GM19043 (cell line): ENCODE results near the gene FOXE3.

Experiments used
- ATAC-seq: cut with Tn5 transposase; IDR thresholded peaks from one replicate; pipeline ENCODE4 v1.9.1; 2021; ENCODE audit warnings: low read depth; ENCODE audit not compliant: unreplicated experiment

Gene FOXE3

GRCh38 chr1:47433477-47434050 lies 17.5 kb downstream of the FOXE3 start:
- no peak for ATAC-seq

DNA sequence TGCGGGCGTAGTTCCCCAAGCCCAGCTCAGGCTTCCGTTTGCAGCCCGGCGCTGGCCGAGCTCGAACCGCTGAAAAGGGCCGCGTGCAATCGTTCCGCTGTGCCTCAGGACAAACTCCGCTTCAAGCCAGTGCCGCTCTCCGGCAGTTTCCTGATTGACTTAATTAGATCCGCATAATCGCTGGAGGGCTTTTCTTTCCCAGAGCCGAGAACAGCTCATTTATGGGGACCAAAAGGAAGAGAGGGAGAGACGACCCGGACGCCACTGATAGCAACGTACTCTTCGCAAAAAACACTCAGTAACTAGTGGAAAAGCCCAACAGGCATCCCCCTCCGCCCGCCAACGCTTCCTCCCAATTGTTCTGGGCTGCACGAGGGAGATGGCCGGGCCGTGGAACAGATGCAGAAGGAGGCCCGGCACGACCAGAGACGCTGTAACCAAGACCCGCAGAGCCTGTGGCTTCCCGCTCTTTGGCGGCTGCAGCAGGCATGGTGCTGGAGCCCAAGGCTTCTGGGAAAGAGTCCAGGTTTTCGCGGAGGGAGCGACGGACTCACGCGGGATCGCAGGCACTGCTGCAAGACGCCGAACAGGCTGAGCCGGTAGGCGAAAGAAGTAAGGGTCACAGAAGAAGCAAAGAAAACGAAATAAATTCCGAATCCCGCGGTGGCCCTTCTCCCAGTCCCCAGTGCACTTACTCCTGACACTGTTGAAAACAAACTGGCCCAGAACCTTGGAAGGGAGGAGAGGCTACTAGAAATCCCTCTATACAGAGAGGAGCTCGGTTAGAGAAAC lies 18.2 kb downstream of the FOXE3 start:
- ATAC-seq: no peak

- no peak for ATAC-seq
Measured at GRCh38 chr1:47435506-47436303, 19.6 kb downstream of the FOXE3 start.

GRCh38 chr1:47436304-47436978 lies 20.4 kb downstream of the FOXE3 start:
- ATAC-seq: peak; percentile 41

GRCh38 chr1:47436979-47437446 lies 20.9 kb downstream of the FOXE3 start:
- ATAC-seq: peak; percentile 5

DNA sequence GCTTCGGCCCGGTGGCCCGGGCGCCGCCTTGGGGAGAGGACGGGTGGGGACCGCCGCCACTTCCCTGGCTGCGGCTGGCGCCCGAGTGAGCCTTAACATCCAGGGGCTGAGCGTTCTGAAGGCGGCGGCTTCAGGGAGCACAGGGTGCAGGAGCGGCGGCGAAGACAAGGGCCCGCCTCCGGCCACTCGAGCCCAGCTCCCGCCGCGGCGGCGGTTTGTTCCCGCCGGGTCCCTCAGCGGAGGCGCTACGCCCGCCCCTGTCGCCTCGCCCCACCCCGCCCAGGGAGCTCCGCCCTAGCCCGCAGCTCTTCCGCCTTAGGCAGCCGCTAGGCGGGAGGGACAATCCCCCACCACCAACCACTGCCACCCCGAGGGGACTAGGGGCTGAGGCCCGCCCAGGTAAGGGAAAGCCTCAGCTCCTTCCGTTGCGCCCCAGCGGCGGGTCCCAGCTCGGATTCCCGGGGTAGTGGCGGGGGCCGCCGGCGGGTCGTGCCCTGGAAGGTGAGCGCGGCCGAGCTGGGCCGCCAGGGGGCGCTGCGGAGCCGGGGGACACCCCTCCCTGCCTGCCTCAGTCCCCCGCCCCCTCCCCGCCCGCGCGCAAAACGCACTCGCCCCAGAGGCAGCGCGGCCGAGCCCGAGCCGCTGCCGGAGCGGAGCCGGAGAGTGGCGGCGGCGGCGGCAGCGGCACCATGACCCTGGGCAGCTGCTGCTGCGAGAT lies 21.5 kb downstream of the FOXE3 start, which contains the start of gene FOXD2:
FOXD2 (plus strand) TSS at position 598 of the 718 bp plus-strand sequence; CDS start at position 690, 92 bp downstream.
- ATAC-seq: peak; percentile 73

- no peak for ATAC-seq
Measured at GRCh38 chr1:47438165-47439016, 22.3 kb downstream of the FOXE3 start.

DNA sequence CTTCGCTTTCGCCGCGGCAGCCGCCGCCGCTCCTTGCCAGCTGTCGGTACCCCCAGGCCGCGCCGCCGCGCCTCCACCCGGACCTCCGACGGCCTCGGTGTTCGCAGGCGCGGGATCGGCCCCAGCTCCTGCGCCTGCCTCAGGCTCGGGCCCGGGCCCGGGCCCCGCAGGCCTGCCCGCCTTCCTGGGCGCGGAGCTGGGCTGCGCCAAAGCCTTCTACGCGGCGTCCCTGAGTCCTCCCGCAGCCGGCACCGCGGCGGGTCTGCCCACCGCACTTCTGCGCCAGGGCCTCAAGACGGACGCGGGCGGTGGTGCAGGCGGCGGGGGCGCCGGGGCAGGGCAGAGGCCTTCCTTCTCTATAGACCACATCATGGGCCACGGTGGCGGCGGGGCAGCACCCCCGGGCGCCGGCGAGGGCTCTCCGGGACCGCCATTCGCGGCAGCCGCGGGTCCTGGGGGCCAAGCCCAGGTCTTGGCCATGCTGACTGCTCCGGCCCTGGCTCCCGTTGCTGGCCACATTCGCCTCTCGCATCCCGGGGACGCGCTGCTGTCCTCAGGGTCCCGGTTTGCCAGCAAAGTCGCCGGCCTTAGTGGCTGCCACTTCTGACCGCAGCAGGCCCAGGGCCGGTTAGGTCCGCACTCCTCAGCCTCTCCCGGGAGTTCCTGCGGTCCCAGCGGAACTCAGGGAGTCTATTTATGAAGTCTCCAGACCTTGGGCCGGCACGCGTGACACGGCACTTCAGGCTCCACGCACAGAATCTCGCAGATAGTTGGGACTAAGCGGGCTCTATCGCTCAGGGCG lies 23.1 kb downstream of the FOXE3 start:
- no peak for ATAC-seq

DNA sequence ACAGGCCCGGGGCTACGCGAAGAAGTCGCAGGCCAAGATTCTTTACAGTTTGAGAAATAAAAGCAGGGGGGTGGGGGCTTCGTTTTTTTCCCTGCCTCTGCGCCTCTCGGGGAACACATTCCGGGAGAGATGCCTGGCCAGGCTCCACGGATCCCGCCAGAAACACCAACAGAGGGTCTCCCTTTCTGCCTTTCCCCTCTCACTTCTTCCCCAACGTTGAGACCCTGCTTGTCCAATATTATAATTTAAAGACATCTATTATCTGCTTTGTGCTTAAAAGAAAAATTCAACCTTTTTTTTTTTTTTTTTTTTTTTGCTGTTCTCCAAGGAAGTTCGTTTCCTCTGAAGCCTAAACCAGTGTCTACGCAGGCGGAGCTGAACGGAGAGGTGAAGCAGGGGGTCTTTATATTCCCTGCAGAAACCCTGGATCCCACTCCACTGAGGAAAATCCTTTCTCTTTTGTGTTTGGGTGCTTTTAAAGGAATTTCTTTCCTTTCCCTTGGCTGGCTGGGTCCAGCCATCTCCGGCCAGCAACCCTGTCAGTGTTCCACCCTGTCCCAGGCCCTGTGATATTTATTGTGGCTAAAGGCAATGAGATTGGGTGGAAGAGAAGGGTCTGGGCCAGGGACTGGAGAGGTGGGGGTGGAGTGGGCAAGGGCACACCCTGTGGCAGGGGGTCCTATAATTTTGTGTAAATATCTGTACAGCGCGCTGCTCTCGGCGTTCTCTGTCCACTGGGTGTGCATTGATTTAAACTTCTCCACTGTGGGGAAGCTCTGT lies 23.9 kb downstream of the FOXE3 start:
- no peak for ATAC-seq

DNA sequence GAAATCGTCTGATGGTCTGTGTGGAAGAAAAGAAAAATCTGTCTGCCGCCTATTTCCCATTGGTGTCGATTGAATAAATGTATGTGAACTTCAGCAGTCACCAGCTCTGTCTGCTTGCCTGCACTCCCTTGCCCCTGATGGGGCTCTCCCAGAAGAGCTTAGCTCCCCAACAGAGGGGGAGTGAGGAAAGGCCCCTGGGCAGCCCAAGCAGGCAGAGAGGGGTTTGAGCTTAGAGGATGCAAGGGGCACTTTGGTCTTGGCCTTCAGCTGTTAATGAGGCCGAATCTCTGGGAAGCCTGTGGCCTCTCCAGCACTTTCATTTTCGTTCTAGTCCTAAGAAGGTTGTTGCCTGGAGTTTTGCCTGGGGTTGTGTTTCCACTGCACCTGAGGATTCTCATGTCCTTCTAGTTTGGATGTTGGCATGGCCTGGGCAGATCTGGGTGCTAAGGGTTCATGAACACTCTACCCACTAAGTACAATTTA lies 24.6 kb downstream of the FOXE3 start:
- no peak for ATAC-seq

DNA sequence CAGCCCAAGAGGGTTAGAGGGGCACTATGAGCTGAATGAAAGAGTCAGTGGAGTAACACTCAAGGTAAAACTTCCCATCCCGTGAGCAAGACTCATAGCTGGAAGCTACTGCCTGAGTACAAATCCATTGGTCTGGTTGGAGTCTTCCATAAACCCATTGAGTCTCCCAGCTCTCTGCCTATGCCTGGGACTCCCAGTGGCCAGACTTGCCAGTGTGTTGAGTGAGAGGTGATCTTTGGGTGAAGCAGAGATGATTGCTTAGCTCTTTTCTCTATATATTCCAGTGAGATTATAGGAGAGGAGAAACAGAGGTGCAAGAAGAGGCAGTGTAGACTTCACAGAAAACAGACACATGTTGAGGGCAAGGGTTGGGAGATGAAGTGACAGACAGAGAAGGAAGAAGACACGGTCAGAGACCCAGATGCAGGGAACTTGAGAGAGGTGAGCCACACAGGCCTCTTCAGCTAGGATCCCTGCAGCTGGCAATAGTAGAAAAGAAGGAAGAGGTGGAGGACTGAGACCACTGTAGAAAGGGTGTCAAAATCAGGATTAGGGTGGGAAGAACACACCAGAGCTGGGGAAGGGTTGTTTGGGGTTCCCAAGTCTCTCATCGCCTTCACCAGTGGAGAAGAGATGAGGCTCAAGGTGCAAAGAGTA lies 25.5 kb downstream of the FOXE3 start:
- ATAC-seq: no peak

DNA sequence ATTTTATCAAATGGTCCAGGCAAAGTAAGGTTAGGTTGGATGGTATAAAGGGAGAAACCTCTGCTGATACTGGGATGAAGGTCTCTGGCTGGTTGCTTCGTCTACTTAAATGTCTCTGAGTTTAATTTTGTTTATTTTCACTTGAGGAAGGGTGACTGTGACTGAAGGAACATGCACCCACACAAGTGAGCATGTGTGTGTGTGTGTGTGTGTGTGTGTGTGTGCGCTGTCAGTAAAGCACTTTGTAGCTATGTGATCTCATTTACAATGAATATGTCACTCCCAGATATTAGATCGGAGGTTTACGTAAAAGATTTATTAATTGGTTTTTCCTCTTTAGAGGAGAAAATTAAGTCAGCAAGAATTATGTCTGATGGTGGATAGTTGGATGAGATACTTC lies 26.1 kb downstream of the FOXE3 start:
- ATAC-seq: no peak

DNA sequence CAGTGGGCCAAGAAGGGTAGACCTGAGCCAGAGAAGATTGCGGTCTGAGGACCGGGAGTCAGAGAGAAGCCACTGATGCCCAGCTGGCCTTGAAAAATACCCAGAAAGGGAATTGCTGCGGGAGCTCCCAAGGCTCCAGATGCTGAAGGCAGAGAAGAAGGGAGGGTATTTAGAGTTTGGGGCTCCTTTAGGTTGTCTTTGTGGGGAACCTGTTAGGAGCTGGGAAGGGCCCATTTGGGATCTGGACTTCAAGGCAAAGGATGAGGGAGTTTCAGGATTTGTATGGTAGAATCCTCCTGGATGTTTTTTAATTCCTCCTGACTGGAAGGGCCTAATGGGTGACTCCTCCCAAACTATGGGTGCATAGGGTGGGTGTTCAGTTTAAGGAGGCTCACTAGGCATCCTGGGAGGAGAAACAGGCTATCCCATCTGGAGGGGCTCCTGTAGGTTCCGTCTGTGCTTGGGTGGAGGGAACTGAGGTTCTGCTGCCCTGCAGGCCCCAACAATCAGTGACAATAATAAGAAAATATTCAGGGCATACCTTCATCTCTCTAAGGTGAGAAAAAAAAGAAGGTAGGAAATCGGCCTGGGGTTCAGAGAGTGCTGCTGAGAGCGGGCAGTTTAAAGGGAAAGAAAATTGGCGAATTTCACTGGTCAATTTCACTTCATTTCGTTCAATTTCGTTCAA lies 26.9 kb downstream of the FOXE3 start:
- no peak for ATAC-seq

DNA sequence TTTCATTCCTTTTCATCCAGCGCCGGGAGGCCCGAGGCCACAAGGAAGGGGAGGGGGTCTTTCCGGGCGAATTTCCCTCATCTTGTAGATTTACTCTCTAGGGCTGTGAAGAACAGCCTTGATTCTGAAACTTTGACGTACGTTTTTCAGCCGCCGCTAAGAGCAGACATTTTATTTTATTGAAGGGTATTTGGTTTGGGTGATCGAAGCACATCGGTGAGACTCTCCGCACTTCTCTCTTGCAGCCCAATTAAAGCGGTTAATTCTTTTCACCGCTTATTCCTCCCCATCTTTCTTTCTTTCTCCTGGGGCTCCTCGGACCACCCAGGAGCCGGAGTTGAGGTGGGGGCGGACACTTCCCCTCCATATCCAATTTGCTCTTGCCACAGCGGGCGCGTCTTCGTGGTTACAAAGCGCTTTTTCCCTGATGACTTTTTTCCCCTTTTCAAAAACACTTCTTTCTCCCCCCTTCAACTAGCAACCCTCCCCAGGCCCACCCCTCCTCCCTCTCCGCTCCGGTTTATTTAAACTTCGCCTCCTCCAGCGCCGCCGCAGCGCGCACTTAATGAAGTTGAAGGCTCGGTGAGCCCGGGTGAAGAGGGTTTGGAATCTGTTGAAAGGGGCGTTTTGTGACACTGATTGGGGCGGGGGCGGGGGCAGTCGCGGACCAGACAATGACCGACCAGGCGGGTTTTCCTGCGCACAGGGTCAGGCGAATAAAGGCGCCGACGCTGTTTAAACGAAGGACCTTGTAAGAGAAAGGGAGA lies 27.6 kb downstream of the FOXE3 start:
- no peak for ATAC-seq

GRCh38 chr1:47444297-47444561 lies 28.1 kb downstream of the FOXE3 start:
- no peak for ATAC-seq
